NB4 (cell line): ENCODE measurements around the gene SLC16A10.
"Not testable (repeated sequence)": the region's sequence is repeated elsewhere in the genome, so short reads cannot be mapped to it uniquely, and the experiment has no call there.

Source experiments
- DNase-seq: peaks from one replicate; pipeline ENCODE4 v3.0.0; 2010; ENCODE audit warnings: low read depth
- H3K4me3 ChIP-seq: one replicate; pipeline ENCODE4 v1.5.1; 2011; ENCODE audit warnings: mild to moderate bottlenecking, low read depth, low read length, moderate library complexity
- CTCF ChIP-seq: IDR thresholded peaks from one replicate; pipeline ENCODE4 v1.5.1; 2012; ENCODE audit warnings: low read depth, low read length
- MAX ChIP-seq: IDR thresholded peaks from 2 replicates; pipeline ENCODE4 v1.6.1; 2011; ENCODE audit warnings: low read depth, low read length
- MYC ChIP-seq: IDR thresholded peaks from 2 replicates; pipeline ENCODE4 v1.6.1; 2011; ENCODE audit warnings: low read depth, low read length
- POLR2A ChIP-seq: IDR thresholded peaks from 2 replicates; pipeline ENCODE4 v1.6.1; 2011; ENCODE audit warnings: mild to moderate bottlenecking; ENCODE audit not compliant: insufficient read length; ENCODE audit errors: extremely low read depth

SLC16A10 gene

DNA sequence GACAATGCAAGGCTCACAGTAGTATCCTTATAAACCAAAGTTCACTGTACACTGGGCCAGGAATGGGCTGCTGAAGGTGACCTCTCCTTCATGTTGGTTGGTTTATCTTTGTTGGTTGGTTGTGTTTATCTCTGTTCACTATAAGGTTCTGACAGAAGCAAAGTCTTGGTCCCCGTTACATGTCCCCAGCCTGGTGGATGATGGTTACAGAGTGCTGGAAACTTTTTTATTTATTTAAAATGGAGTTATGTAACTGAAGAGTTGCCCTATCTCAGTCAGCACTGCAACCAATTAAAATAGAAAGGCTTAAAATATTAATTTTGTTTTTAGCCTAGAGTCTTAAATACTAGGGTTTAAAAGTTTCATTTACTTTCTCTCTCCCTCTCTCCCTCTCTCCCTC lies 100.6 kb downstream of the SLC16A10 start:
- no peak for TF ChIP-seq CTCF
- no peak for TF ChIP-seq POLR2A
- DNase-seq = no peak
- H3K4me3 ChIP-seq = no peak overlapping the region

DNA sequence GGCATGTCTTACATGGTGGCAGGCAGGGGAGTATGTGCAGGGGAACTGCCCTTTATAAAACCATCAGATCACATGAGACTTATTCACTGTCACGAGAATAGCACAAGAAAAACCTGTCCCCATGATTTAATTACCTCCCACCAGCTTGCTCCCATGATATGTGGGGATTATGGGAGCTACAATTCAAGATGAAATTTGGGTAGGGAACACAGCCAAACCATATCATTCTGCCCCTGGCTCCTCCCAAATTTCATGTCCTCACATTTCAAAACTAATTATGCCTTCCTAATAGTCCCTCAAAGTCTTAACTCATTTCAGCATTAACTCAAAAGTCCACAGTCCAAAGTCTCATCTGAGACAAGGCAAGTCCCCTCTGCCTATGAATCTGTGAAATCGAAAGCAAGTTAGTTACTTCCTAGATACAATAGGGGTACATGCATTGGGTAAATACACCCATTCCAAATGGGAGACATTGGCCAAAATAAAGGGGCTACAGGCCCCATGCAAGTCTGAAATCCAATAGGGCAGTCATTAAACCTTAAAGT lies 102.4 kb downstream of the SLC16A10 start:
- not testable (repeated sequence) for DNase-seq, H3K4me3 ChIP-seq

DNA sequence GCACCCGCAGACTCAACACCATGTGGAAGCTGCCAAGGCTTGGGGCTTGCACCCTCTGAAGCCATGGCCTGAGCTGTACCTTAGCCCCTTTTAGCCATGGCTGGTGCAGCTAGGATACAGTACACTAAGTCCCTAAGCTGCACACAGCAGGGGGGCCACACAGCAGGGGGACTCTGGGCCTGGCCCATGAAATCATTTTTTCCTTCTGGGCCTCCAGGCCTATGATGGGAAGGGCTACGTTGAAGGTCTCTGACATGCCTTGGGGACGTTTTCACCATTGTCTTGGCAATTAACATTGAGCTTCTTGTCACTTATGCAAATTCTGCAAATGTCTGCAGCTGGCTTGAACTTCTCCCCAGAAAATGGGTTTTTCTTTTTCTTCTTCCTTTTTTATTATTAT lies 103.3 kb downstream of the SLC16A10 start:
- no peak overlapping the region for H3K4me3 ChIP-seq
- DNase-seq = no peak
- TF ChIP-seq MYC (no peak), CTCF (no peak), MAX (no peak), POLR2A (no peak)

DNA sequence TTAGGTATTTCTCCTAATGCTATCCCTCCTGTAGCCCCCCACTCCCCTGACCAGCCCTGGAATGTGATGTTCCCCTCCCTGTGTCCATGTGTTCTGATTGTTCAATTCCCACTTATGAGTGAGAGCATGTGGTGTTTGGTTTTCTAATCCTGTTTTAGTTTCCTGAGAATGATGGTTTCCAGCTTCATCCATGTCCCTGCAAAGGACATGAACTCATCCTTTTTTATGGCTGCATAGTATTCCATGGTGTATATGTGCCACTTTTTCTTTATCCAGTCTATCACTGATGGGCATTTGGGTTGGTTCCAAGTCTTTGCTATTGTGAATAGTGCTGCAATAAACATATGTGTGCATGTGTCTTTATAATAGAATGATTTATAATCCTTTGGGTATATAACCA lies 103.8 kb downstream of the SLC16A10 start:
- H3K4me3 ChIP-seq, DNase-seq: not testable (repeated sequence)

DNA sequence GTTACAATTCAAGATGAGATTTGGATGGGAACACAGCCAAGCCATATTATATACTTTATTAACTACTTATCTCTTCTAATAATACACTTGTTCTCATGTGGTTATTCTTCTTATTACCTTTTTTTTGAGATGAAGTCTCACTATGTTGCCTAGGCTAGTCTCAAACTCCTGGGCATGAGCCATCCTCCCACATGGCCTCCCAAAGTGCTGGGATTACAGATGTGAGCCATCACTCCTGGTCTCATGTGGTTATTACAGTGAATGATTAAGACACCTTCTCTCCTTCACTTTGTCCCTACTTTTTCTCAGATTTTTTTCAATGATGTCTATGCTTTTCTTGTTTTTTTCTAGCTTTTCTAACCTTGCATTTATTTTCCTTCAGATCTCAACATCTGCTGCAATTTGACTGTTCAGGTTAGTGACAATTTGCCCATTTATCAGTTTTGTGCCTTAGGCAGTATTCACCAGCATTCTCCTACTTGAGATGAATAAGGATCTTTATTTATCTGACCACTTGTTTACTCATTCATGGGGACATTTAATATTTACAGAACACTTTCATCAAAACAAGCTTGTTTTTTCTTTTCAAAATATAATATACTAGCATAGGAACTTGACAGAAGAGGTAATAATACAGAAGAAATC lies 105.7 kb downstream of the SLC16A10 start:
- TF ChIP-seq MAX (no peak), MYC (no peak), POLR2A (no peak), CTCF (no peak)
- no peak overlapping the region for H3K4me3 ChIP-seq
- DNase-seq = no peak

GRCh38 chr6:111195656-111196055 lies 108.4 kb downstream of the SLC16A10 start:
- TF ChIP-seq MAX = no peak
- TF ChIP-seq POLR2A = no peak
- no peak for TF ChIP-seq CTCF
- TF ChIP-seq MYC = no peak
- DNase-seq = no peak
- H3K4me3 ChIP-seq = no peak overlapping the region

DNA sequence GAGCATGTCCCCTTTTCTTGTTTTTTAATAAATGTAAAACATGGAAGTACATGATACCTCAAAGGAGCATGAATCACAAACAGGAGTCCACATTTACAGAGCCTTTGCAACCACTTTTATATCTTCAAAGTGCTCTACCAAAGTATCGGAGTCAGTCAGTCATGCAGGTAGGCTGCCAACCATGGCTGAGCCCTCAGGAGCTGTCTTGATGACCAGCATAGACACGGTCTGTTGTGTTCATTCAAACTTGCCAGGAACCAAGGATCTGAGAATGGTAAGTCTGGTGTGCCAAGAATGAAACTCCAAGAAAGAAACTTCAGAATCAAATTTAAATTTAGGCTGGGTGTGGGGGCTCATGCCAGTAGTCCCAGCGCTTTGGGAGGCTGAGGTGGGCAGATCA lies 111.5 kb downstream of the SLC16A10 start:
- TF ChIP-seq CTCF = no peak
- TF ChIP-seq POLR2A = no peak
- no peak for TF ChIP-seq MAX
- no peak for TF ChIP-seq MYC
- DNase-seq = no peak
- no peak overlapping the region for H3K4me3 ChIP-seq
